Endothelial cell of umbilical vein (primary cell): ENCODE results near the gene MVP. TPM values are rescaled to one million over a fixed set of nuclear protein-coding genes. Genes with fewer than 3 reads are reported as not detected.

Experiments used
- BruUV-seq: library from RNA; stranded (reverse); fragments of 400-500 nt; replicated peaks from 2 replicates; lab custom pipeline; 2021; lab: Mats Ljungman, UMichigan
- CTCF ChIA-PET: fragments of 300-600, 350-600 bp; sonication (Branson Sonifier 250); formaldehyde crosslinking; loops from one replicate; lab custom pipeline; 2021; ENCODE audit warnings: antibody characterized with exemption, inconsistent platforms; lab: Charles Lee
- POLR2A ChIA-PET: fragments of 300-600, 350-600 bp; sonication (Branson Sonifier 250); formaldehyde crosslinking; loops from one replicate; lab custom pipeline; 2021; ENCODE audit warnings: antibody characterized with exemption, inconsistent platforms; lab: Charles Lee
- DNase-seq: peaks from one replicate; pipeline ENCODE4 v3.0.0-alpha.2; 2011; ENCODE audit warnings: low read depth, low spot score
- FAIRE-seq: peaks from 2 replicates; lab custom pipeline; 2011; peaks lifted over from hg19 to GRCh38; lab: Jason Lieb, UNC
- H2AFZ ChIP-seq: 2 replicates; pipeline ENCODE4 v1.6.0; 2012; ENCODE audit warnings: low read depth, low read length, control low read depth, inconsistent platforms
- H3K27ac ChIP-seq: 2 replicates; pipeline ENCODE4 v1.5.1; 2011; ENCODE audit warnings: low read depth, mild to moderate bottlenecking, control low read depth, low read length, moderate library complexity; ENCODE audit not compliant: insufficient read depth
- H3K27me3 ChIP-seq, 2 experiments: 2 replicates each; pipeline versions ENCODE4 v1.6.0 to v1.6.1; 2011; ENCODE audit warnings: low read length in 2 of 2, mixed read lengths in 1 of 2; ENCODE audit not compliant: control insufficient read depth in 2 of 2, insufficient read depth in 2 of 2
- H3K36me3 ChIP-seq, 2 experiments: 2 replicates in 1 of 2; 3 replicates in 1 of 2; pipeline ENCODE4 v1.5.1; 2011; ENCODE audit warnings: low read length in 2 of 2, mild to moderate bottlenecking in 1 of 2, moderate library complexity in 1 of 2; ENCODE audit not compliant: control insufficient read depth in 2 of 2, insufficient read depth in 2 of 2; ENCODE audit errors: extremely low read depth in 1 of 2
- H3K4me1 ChIP-seq: 3 replicates; pipeline ENCODE4 v1.5.1; 2011; ENCODE audit warnings: mild to moderate bottlenecking, low read length; ENCODE audit not compliant: control insufficient read depth, insufficient read depth; ENCODE audit errors: extremely low read depth
- H3K4me2 ChIP-seq: 2 replicates; pipeline ENCODE4 v1.6.1; 2011; ENCODE audit warnings: low read length, control low read depth, mixed read lengths; ENCODE audit not compliant: insufficient read depth
- H3K4me3 ChIP-seq, 3 experiments: fragments of 200-600 bp in 1 of 3; sonication (generic), shearing (Covaris generic) in 1 of 3; replicated peaks in 1 of 3; 2 replicates each; pipeline ENCODE4 v1.5.1; 2011 to 2016; ENCODE audit warnings: control low read depth in 3 of 3, low read length in 3 of 3, mild to moderate bottlenecking in 2 of 3, inconsistent platforms in 1 of 3, low read depth in 1 of 3, moderate library complexity in 1 of 3; ENCODE audit not compliant: insufficient read depth in 1 of 3
- H3K79me2 ChIP-seq: 2 replicates; pipeline ENCODE4 v1.6.0; 2012; ENCODE audit warnings: low read length, inconsistent platforms; ENCODE audit not compliant: control insufficient read depth, insufficient read depth
- H3K9ac ChIP-seq: replicated peaks from 2 replicates; pipeline ENCODE3; 2011; ENCODE audit warnings: low read length, control low read depth; ENCODE audit not compliant: insufficient read depth; ENCODE audit errors: extremely low read depth
- H3K9me1 ChIP-seq: replicated peaks from 3 replicates; pipeline ENCODE4 v1.6.0; 2011; ENCODE audit warnings: mild to moderate bottlenecking, low read length; ENCODE audit not compliant: control insufficient read depth, insufficient read depth; ENCODE audit errors: extremely low read depth
- H3K9me3 ChIP-seq: replicated peaks from 2 replicates; pipeline ENCODE4 v1.5.1; 2012; ENCODE audit warnings: low read length, inconsistent platforms; ENCODE audit not compliant: control insufficient read depth, insufficient read depth
- H4K20me1 ChIP-seq: replicated peaks from 2 replicates; pipeline ENCODE3; 2011; ENCODE audit warnings: mild to moderate bottlenecking, low read length; ENCODE audit not compliant: control insufficient read depth, insufficient read depth; ENCODE audit errors: extremely low read depth
- EZH2 ChIP-seq: IDR thresholded peaks from 2 replicates; pipeline ENCODE4 v1.6.1; 2012; ENCODE audit warnings: borderline replicate concordance, low read depth, mild to moderate bottlenecking, moderate library complexity, low read length, inconsistent platforms; ENCODE audit not compliant: severe bottlenecking
- FOS ChIP-seq: IDR thresholded peaks from 2 replicates; pipeline ENCODE4 v1.6.1; 2011; ENCODE audit warnings: mild to moderate bottlenecking, low read length, moderate library complexity, borderline replicate concordance; ENCODE audit not compliant: insufficient read depth
- GATA2 ChIP-seq: IDR thresholded peaks from 2 replicates; pipeline ENCODE4 v1.7.0; 2011; ENCODE audit warnings: low read depth, mild to moderate bottlenecking, moderate library complexity, mixed read lengths, low read length; ENCODE audit not compliant: insufficient read length, insufficient read depth
- JUN ChIP-seq: IDR thresholded peaks from 2 replicates; pipeline ENCODE4 v1.6.1; 2011; ENCODE audit warnings: borderline replicate concordance, low read depth; ENCODE audit not compliant: insufficient read length, insufficient read depth
- MAX ChIP-seq: IDR thresholded peaks from 2 replicates; pipeline ENCODE4 v1.6.1; 2011; ENCODE audit not compliant: insufficient read depth, insufficient read length
- MYC ChIP-seq: IDR thresholded peaks from one replicate; pipeline ENCODE4 v1.6.1; 2011; ENCODE audit warnings: mild to moderate bottlenecking, low read depth, low read length
- POLR2A ChIP-seq: IDR thresholded peaks from 2 replicates; pipeline ENCODE4 v1.6.1; 2012; ENCODE audit warnings: low read depth, mild to moderate bottlenecking, control low read depth, low read length
- POLR2AphosphoS5 ChIP-seq: IDR thresholded peaks from 2 replicates; pipeline ENCODE4 v1.6.1; 2012; ENCODE audit warnings: low read depth, mild to moderate bottlenecking, control low read depth, low read length, moderate library complexity; ENCODE audit not compliant: insufficient read depth
- dilution Hi-C: fragments of 300-500 bp; cut with MboI; formaldehyde crosslinking; loops from one replicate; pipeline ENCODE4 v1.15.0; 2019; ENCODE audit warnings: low sequenced_read_pairs; ENCODE audit not compliant: extremely low pct_ligation_motif_present
- intact Hi-C: fragments of 100-400 bp; cut with micrococcal nuclease; formaldehyde crosslinking; loops from one replicate; pipeline ENCODE4 v1.10.0; 2022
- polyA plus RNA-seq, 4 experiments: library from polyadenylated mRNA; depleted of rRNA in 3 of 4; stranded (reverse) in 3 of 4; unstranded in 1 of 4; fragments of >200 nt; gene quantifications; 2 replicates each; pipeline versions ENCODE4 v1.2.1 to v1.2.3, GENCODE V29; 2011 to 2012; ENCODE audit warnings: missing spikeins in 1 of 4
- total RNA-seq: library from RNA; stranded (reverse); gene quantifications from 2 replicates; pipeline ENCODE4 v1.2.3, GENCODE V29; 2021
- TF ChIP-seq, protein P1 (sequence below), 2 donors: IDR thresholded peaks; 1 replicate in 1 of 2; 2 replicates in 1 of 2; pipeline ENCODE4 v1.5.1; 2011; ENCODE audit warnings: low read length in 2 of 2, mild to moderate bottlenecking in 2 of 2, moderate library complexity in 2 of 2, control low read depth in 1 of 2, inconsistent platforms in 1 of 2, low read depth in 1 of 2; ENCODE audit not compliant: insufficient read depth in 1 of 2; ENCODE audit errors: extremely low read depth in 1 of 2

Gene MVP
- total and polyA plus RNA-seq, 2 donors (not counting 3 experiments of a cell fraction or from before 2014, with no cell fraction given), result 49.8 to 118 TPM

DNA sequence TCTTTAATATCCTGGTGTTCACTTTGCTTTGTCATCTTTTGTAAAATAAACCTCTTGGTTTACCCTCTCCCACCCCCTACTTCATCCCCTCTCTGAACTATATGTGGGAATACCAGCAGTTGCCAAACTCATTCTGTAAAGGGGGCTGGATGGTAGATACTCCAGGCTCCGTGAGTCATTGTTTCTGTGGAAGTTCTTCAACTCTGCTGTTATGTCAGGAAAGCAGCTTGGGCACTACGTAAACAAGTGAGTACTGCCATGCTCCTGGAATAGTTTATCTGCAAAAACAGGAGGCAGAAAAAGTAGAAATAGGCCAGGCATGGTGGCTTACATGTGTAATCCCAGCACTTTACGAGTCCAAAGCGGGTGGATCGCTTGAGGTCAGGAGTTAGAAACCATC lies 17.6 kb downstream of the MVP start:
- no peak for TF ChIP-seq MAX
- TF ChIP-seq FOS, result no peak
- TF ChIP-seq POLR2A, result no peak
- TF ChIP-seq MYC, result no peak
- TF ChIP-seq JUN, result no peak
- no peak for TF ChIP-seq EZH2
- no peak for TF ChIP-seq GATA2
- TF ChIP-seq, protein P1, sequence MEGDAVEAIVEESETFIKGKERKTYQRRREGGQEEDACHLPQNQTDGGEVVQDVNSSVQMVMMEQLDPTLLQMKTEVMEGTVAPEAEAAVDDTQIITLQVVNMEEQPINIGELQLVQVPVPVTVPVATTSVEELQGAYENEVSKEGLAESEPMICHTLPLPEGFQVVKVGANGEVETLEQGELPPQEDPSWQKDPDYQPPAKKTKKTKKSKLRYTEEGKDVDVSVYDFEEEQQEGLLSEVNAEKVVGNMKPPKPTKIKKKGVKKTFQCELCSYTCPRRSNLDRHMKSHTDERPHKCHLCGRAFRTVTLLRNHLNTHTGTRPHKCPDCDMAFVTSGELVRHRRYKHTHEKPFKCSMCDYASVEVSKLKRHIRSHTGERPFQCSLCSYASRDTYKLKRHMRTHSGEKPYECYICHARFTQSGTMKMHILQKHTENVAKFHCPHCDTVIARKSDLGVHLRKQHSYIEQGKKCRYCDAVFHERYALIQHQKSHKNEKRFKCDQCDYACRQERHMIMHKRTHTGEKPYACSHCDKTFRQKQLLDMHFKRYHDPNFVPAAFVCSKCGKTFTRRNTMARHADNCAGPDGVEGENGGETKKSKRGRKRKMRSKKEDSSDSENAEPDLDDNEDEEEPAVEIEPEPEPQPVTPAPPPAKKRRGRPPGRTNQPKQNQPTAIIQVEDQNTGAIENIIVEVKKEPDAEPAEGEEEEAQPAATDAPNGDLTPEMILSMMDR (IDR thresholded peaks at IDR 0.05; ENCODE audit: extremely low read depth in 1 of 2, insufficient read depth in 1 of 2, low read depth in 1 of 2, low read length in 2 of 2), result no peak
- no peak for TF ChIP-seq POLR2AphosphoS5
- Histone ChIP-seq H2AFZ (no peak overlapping the region), H3K27ac (no peak overlapping the region), H3K9me3 (no peaks in the 10 kb centered on the region), H4K20me1 (no peaks in the 10 kb centered on the region), H3K9me1 (no peaks in the 10 kb centered on the region), H3K4me1 (no peaks in the 10 kb centered on the region), H3K36me3 (peaks cover 0 to 21% of the 10 kb centered on the region in 2 experiments), H3K4me3 (no peak overlapping the region), H3K9ac (no peak overlapping the region), H3K27me3 (no peaks in the 10 kb centered on the region), H3K4me2 (no peak overlapping the region), H3K79me2 (no peaks in the 10 kb centered on the region)
- ChIA-PET POLR2A (no interaction called here), CTCF (interaction anchor here (1.8 to 4.5 kb wide), 2 partner anchors 11 to 53 kb away, joined by 5 to 46 read pairs; no protein-coding TSS in a partner anchor)
- FAIRE-seq (peak; percentile 42), DNase-seq (peak; percentile 88)
- no TSS peak for BruUV-seq
- intact Hi-C loops (no loop called here), dilution Hi-C loops (no loop called here)
